C4-2B (cell line): ENCODE results near the gene ENTPD1.

Experiments
- CTCF ChIP-seq: fragments of 450-650 bp; conservative IDR thresholded peaks from 2 replicates; pipeline ENCODE4 v1.5.1; 2017; ENCODE audit warnings: mild to moderate bottlenecking
- ZFX ChIP-seq: fragments of 450-650 bp; IDR thresholded peaks from 2 replicates; pipeline ENCODE4 v1.6.1; 2017

GRCh38 chr10:95847007-95847406 lies 91.0 kb downstream of the ENTPD1 start:
- no peak for TF ChIP-seq CTCF
- no peak for TF ChIP-seq ZFX
